HG02588 (cell line): ENCODE results near the gene RSPH6A.

ENCODE experiments used
- ATAC-seq: cut with Tn5 transposase; IDR thresholded peaks from one replicate; pipeline ENCODE4 v1.9.1; 2021; ENCODE audit warnings: mild to moderate bottlenecking, moderate library complexity; ENCODE audit not compliant: unreplicated experiment

RSPH6A gene

DNA sequence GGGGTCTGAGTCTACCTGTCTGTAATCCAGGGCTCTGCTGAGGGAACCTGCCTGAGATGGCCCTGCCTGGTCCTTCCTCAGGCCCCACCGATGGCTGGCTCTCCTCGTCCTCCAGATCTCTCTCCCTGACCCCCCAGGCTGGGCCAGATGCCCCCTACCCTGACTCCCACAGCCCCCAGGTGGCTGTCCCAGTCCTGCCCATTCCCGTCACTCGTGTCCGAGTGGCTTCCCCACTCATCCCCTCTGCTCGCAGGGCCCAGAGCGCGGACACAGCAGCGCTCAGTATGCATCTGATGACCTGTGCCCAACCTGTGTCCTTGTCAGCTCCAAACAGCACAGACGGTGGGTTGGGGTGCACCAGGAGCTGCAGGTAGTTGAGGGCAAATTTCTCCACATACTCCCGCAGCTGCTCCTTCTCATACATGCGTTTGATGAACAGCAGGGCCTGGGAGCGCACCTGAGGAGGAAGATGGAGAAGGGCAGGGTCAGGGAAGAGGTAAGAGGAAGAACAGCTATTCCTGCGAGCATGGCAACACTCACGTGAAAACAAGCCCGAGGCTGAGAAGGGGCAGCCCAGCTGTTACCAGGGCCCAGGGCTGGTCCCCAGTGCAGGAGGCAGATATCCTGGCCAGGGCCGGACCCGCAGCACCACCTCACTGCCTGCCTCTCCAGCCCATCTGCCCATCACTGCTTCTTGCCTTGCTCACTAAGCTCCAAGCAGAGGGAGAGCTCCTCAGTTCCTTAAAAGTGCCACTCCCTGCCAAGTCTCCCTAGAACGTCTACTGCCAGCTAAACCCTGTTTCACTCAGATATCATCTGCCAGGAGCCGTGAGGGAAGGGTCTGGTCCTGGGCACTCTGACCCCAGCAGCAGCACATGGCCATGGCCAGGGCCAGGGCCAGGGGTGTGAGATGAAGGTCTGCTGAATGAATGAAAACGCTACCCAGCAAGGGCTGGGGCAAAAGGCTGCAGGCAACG, 11.1 kb upstream of the RSPH6A start:
- ATAC-seq: no peak

GRCh38 chr19:45825263-45825605, 10.1 kb upstream of the RSPH6A start:
- ATAC-seq: no peak

GRCh38 chr19:45824531-45825262, 9.6 kb upstream of the RSPH6A start:
- no peak for ATAC-seq

DNA sequence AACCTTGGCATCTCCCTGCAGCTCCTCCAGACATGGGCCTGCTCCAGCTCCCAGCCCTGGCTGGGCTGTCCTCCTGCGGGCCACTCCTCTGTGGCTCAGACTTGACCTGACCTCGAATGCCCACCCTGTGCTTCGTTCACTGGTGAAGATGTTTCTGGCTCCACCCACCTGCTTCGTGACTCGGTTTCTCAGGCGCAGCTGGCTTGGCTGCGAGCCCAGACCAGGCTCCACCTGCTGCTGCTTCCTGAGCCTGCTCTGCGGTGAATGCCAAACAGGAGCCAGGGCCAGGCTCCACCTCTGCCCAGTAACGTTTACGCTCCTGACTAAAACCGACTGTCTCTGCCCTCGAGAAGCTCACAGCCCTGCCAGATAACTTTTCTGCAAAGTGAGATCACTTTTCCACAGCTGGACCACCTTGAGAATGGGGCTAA, 8.9 kb upstream of the RSPH6A start:
- ATAC-seq: no peak

- ATAC-seq: no peak
Measured at GRCh38 chr19:45823182-45823581, 8.1 kb upstream of the RSPH6A start.

DNA sequence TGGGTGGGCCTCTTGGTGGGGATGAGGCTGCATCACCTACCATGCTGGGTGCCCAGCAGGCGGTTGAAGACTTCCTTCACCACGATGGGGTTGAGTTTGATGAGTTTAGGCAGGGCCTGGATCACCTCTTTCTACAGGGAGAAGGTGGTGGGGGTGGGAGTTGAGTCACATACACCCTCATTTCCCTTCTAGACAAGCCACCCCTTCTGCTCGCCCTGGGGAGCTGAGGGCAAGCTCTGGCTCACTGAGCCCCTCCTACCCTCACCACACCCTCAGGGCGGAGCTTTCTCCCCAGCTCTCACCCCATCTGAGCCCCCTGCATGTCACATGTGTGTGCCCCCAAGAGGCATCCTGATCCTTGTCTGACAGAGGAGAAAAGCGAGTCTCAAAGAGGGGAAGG, 7.6 kb upstream of the RSPH6A start:
- no peak for ATAC-seq

GRCh38 chr19:45821570-45821969, 6.5 kb upstream of the RSPH6A start:
- no peak for ATAC-seq

GRCh38 chr19:45821103-45821521, 6.0 kb upstream of the RSPH6A start:
- no peak for ATAC-seq

DNA sequence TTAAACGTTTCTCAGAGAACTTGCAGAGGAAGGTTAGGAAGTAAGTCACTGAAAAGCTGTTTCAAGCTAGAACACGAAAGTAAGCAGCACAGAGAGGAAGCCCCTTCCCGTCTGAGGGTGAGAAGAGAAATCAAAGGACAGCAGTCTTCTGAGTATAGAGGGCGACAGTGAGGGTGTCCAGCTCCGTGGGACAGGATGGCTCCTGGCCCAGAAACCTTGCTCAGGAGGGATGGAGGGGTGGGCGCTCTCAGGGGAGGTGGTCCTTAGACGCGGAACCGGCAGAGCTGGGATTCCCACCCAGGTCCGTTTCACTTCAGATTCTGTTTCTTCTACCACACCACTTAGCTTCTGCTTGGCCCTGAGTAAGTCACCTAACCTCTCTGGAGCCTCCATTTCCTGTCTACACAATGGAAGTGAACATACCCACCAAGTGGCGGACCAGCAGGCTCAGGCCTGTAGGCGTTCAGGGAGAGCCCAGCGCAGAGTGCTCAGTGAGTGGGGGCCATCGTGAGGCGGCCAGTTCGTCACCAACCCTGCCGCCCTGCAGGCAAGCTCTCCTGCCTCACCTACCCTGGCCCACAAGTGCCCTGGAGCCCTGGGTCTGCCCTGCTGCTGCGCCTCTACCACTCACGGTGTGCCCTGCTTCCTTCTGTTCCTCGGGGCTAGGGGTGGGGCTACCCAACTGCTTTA, 5.5 kb upstream of the RSPH6A start:
- no peak for ATAC-seq

GRCh38 chr19:45819769-45820168, 4.7 kb upstream of the RSPH6A start:
- ATAC-seq: no peak

- no peak for ATAC-seq
Measured at GRCh38 chr19:45817725-45818301, 2.7 kb upstream of the RSPH6A start.

DNA sequence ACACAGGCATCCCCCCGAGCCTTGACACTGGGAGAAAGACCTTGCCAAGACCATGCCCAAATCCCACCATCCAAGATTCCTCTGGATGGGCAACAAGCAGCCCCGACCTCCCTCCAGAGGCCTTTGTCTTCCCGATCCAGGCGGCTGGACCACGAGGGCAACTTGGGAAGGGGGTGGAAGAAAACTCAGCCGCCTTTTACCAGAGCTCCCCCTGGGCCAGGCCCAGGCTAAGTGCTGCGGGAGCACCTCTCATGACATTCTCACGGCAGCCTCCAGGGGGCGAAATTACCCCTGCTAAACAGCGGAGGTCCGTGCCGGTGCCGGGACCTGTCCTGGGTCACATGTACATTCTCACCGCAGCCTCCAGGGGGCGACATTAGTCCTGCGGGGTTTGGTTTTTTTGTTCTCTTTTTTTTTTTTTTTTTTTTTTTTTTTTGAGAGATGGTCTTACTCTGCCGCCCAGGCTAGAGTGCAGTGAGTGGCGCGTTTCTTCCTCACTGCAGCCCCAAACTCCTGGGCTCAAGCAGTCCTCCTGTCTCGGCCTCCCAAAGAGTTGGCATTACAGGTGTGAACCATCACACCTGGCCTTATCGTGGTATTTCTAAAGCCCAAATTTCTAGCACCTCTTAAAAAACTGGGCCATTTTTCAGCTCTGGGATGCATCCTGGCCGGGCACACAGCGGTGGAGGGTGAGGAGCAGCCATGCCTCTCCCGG, 2.1 kb upstream of the RSPH6A start:
- peak; percentile 68 for ATAC-seq

GRCh38 chr19:45816236-45817009, 1.3 kb upstream of the RSPH6A start:
- ATAC-seq: no peak

DNA sequence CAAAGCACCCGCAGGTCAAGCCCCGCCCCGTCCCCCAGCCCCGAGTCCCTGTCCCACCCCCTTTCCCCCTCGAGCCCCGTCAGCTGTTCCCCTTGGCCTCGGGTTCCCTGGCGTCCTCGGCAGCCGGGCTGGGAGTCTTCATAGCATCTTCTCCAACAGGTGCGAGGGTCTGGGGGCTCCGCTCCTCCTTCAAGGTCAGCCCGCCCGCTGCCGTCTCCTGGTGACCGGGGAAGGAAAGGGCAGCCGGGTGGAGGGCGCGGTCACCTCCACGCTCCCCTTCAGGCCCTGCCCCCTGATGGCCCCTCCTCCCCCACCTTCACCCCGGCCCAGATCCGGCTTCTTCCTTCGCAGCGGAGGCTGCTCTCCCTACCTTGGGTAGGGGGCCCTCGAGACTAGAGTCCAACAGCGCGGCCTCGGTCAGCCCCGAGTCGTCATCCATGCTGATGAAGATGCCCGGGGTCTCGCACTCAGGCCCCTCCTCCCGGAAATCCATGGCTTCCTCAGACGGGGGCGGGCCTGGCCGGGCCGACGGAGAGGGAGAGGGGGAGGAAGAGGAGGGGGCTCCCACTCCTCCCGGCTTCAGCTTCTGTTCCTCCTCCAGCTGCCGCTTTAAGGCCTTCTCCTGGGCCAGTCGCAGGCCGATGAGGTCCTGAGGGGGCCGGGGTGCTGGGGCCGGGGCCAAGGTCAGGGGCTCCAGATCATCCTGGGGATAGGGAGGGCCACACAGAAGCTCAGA, 541 bp upstream of the RSPH6A start:
- no peak for ATAC-seq

- ATAC-seq: no peak
Measured at GRCh38 chr19:45814166-45814780, 835 bp downstream of the RSPH6A start.

DNA sequence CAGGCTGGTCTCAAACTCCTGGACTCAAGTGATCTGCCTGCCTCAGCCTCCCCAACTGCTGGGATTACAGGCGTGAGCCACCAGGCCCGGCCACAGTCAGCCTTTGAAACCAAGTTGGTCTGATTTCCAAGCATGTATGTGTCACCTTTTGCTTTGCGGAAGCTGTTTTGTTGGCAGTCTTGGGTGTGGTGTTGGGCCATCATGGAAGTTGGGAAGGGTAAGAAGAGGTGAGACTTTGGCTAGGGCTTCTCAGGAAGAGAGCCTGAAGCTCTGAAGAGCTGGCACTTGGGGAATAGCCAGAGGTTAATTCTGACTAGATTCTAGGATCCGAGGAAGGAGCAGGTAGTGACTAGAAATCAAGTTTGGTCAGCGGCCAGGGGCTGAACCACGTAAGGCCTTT, 2.8 kb downstream of the RSPH6A start:
- no peak for ATAC-seq

- ATAC-seq: no peak
Measured at GRCh38 chr19:45809643-45810159, 5.4 kb downstream of the RSPH6A start.

- ATAC-seq: no peak
Measured at GRCh38 chr19:45805719-45806118, 9.4 kb downstream of the RSPH6A start.

- ATAC-seq: no peak
Measured at GRCh38 chr19:45804959-45805230, 10.2 kb downstream of the RSPH6A start.
